Hematopoietic multipotent progenitor cell (in vitro differentiated cells): ENCODE measurements around the gene E2F3. TPM values are rescaled to one million over a fixed set of nuclear protein-coding genes. Genes with fewer than 3 reads are reported as not detected.
A peak's percentile ranks its signal among the peaks of the same experiment; 100 is the strongest.

Experiments used
- DNase-seq, 3 donors: peaks; one replicate each; pipeline ENCODE4 v3.0.0-alpha.2; 2011 to 2015; ENCODE audit warnings: low read depth in 2 of 3, low spot score in 2 of 3
- total RNA-seq: library from RNA; depleted of rRNA; stranded (reverse); fragments of >200 nt; gene quantifications from one replicate; pipeline ENCODE4 v1.2.3, GENCODE V29; 2012

E2F3 gene
- total RNA-seq = 5.4 TPM

DNA sequence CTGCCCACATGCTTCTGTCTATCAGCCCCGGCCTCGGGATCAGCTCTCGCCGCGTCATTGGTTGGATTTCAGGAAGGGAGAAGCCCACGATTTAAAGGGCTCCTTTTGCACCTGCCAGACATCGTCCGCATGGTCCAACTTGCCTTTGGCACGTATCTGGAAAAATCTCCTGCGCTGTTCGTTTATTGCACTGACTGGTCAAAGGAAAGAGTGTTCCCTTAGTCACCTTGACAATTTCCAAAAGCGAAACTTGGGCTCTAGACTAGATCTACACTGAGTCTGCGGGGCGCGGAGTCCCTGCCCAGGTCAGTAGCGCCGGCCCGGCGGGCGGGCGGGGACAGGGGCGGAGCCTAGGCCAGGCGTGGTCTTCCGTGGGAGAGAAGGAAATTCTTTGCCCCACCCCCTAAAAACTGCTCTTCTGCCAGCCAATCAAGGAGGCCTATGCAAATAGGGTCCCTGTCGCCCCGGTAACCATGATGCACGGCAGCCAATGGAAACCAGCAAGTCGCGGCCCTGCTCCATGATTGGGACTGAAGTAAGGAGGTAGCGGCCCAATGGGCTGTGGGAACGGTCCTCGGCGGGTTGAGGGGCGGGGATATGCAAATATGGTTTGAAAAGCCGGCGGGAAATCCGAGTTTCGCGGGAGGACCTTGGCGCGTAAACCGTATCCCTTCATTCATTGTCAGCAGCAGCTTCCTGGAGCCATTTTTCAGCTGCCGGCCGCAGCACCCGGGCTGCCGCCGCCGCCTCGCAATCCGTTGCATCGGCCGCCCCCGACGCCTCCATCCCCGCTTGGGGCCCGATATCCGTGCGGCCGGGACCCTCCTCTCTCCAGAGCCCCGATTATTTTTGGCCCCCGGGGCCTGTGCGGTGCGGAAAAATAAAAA is at the start of gene E2F3:
Gene E2F3 (plus strand): TSS at position 675 of the 887 bp plus-strand sequence. CDS start 354 bp downstream, outside the sequence.
- peak; percentile 89 to 100 (median 100) for DNase-seq

DNA sequence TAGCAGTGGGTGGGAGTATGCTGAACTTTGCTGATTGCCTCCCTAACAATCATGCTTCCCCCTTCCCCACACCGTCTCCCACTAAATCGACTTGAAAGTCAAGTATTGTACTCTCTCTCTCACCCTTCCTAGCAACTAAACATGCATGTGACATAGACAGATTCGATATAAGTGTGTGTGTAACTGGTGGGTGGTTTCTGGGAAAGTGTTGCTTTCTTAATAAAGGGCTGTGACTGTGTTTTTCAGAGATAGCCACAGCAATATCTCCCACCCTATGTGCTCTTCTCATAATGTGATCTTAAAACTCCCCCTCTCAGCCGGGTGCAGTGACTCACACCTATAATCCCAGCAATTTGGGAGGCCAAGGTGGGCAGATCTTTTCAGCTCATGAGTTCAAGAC is 49.3 kb upstream of the E2F3 start:
- DNase-seq = no peak

DNA sequence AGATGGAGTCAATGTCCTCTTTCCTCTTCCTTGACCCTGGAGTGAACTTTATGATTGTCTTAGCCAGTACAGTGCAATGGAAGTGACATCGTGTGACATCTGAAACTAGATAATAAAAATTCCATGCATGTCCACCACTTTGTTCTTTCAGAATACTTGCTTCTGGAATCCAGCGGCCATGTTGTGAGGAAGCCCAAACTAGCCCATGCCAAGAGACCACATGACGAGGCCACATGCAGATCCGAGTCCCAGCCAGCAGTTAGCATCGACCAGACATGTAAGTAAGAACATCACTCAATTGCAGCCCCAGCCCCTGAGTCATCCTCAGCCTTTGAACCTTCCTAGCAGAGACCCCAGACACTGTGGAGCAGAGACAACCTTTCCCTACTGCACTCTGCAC is 48.5 kb upstream of the E2F3 start:
- DNase-seq = no peak

DNA sequence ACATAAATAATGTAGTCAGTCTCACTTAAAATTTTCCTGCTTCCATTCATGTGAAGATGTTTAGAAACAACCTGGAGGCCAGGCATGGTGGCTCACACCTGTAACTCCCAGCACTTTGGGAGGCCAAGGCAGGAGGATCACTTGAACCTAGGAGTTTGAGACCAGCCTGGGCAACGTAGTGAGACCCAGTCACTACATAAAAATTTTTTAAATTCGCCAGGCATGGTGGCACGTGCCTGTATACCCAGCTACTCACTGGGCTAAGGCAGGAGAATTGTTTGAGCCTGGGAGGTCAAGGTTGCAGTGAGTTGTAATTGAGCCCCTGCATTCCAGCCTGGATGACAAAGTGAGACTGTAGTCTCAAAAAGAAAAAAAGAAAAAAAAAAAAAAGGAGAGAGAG is 47.3 kb upstream of the E2F3 start:
- no peak for DNase-seq

DNA sequence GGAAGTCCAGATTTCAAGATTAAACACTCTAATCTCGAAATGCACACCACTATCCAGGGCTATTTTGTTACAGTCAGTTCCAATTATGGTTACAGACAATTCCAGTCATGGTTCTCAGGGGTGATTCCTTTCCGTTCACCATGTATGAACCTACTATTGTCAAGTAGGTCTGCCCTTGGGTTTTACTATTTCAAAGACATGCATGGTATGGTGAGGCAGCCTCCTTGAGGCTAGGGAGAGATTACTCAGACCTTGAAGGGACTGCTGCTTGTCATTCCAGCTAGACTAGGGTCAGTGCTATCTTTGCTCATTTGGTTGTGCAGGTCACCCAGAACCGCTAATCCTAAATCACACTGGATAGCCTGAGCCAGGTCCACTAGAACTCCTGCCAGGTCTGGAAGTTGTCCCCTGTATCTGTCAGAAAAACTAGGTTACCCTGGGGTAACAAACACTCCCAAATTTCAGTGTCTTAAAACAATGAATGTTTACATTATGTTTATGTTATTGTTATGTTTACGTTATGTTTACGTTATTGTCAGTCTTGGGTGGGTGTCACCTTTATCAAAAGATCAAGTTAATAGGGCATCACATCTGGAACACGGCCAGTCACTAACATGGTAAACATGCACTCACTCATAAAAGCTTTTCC is 41.1 kb upstream of the E2F3 start:
- no peak for DNase-seq

DNA sequence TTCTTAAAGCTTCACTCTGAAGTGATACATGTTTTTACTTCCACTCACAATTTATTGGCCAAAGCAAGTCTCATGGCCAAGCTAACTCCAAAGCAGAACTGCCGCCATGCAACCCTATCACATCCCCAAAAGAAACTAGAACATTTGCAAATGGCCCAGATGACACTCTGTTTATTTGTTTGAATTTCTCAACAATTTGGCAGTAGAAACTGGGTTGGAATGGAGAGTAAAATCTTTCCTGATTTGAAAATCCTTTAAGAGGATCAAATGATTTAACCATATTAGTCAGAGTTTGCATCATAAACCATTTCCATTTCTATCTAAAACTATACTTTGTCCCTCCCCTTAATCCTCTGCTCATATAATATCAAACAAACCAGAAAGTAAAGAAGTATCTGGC is 39.1 kb upstream of the E2F3 start:
- DNase-seq = no peak

DNA sequence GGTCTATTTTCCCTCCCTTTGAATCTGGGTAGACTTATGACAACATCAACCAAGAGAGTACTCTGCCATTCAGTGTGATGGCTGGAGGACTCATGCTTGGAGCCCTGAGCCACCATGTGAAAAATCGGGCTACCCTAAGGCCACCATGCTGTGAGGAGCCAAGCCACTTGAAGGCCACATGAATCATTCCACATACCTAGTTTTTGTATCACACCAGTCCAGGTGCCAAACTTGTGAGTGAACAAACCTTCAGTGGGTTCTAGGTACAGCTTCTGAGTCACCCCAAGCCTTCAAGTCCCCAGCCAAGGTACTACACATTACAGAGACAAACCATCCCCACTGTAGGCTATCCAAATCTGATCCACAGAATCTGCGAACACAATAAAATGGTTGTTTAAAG is 37.4 kb upstream of the E2F3 start:
- DNase-seq = no peak

DNA sequence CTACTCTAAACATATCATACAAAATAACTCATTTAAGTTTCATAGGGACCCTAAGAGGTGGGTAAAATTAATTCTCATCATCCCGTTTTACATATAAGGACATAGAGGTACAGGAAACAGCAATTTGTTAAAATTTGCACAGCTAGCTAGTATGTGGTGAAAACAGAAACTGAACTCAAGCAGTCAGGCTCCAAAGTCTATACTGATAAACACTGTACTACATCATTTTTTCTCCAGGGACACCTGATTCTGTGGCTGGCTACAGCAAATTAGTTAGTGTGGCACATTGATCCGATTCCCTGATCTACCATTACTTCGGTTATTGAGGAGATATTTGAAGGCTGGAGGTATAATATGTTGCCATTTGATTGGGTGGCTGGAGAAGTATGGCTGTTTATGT is 36.2 kb upstream of the E2F3 start:
- DNase-seq = no peak

DNA sequence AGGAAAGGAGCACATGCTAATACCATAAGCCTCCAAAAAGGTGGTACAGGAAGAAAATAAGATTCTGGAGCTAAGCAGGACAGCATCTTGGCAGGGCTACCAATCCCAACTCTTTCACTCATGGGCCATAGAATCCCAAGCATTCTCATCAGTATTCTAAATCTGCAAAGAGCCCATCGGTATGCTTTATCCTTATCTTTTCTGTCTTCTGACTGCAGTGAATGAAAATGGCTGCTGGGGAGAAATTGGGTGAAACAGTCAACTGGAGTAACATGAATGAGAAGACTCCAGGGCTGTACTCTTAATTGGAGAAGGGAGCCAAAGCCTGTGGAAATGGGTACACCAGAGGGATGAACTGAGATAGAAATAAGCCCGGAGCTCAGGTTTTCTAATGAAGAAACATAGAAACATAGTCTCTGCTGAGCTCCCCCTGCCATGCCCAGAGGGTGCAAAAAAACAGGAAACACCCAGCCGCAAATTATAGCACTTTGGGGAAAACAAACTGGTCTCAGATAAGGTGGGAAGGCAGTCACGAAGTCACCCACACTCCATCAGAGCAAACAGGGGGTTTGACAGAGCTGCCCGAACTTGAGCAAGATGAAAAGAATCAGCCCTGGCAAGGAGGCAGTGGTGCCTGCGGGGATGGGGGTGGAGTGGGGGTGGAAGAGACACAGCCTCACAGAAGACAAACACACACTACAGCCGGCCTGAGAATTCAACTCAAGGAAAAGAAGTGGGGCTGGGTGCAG is 35.4 kb upstream of the E2F3 start:
- peak in 2 of 3 donors; percentile 18 to 59 for DNase-seq

DNA sequence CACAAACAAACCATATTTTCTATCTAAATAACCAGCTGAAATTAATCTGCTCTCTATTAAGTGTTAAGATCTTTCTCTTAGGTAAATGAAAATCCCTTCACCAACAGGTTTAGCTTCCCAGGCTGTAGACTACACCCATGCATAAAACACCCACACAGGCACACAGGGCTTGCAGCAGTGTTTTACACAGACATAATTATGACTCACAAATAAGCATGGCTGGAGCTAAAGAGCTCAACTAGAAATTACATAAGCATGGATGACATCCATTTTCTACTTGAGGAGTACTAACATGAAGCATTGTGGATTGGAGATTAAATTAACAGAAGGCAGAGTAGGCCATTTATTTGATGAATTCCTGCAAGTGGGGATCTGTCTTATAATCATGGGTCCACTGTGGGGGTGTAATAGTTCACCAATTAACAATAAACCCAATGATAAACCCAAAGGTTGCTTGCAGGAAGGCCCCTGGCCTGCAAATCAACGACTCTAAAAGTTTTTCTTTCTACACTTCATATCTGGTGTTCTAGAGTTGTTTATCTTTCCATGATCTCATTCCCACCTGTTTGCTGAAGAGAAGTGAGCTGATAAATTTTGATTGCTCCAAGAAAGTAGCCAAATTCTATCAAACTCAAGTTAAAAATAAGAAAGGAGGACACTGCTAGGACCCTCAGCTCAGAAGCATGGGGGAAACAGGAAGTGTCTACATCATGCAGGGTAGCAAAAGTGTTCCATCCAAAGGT is 33.8 kb upstream of the E2F3 start:
- DNase-seq = no peak

DNA sequence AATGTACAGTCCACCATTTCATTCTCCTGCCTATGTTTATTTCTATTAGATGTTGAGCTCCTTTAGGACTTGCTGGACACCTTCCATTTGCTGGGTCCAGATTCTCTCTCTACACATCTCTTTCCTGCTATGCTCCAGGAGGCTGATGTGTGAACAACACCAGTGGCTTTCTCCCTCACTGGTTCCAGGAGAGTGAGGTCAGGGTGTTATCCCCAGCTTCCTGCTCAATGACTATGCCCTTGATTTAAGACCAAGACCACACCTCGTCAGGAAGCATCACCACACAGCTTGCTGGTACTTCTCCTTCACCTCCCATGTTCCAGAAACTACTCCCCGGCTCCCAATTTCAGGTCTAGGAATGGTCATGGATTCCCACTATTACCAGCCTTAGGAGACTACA is 31.3 kb upstream of the E2F3 start:
- DNase-seq = no peak

DNA sequence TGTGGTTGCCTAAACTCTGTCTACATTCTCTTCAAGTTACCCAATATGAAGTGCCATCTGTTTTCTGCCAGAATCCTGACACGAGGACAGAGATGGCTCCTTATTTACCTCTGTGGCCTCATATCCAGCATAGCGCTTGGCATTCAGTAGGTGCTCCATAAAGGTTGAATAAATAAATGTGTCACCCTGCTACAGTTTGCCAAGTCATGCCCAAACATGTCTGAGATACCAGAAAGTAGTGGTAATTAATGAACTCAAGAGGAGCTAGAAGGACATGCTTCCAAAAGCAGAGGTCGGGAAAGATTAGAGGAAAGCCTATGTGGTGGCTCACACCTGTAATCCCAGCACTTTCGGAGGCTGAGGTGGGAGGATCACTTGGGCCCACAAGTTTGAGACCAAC is 30.9 kb upstream of the E2F3 start:
- DNase-seq = no peak

DNA sequence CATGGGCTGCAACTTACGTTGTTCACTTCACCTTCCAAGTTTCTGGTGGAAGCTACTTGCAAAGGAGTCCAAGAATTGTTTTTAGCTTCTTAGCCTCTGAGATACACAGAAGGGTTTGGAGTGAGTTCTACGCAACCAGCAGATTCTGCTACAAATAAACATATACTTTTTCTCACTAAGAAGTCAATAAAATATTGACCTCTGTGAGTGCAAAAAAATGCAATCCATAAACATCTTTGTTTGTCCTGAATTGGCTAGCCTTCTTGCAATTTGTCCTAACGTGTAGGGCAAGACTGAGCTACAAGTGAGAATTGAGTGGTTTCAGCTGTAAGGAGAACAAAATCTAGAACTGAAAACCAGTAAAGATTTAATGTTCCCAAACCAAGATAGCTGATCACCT is 26.2 kb upstream of the E2F3 start:
- no peak for DNase-seq

DNA sequence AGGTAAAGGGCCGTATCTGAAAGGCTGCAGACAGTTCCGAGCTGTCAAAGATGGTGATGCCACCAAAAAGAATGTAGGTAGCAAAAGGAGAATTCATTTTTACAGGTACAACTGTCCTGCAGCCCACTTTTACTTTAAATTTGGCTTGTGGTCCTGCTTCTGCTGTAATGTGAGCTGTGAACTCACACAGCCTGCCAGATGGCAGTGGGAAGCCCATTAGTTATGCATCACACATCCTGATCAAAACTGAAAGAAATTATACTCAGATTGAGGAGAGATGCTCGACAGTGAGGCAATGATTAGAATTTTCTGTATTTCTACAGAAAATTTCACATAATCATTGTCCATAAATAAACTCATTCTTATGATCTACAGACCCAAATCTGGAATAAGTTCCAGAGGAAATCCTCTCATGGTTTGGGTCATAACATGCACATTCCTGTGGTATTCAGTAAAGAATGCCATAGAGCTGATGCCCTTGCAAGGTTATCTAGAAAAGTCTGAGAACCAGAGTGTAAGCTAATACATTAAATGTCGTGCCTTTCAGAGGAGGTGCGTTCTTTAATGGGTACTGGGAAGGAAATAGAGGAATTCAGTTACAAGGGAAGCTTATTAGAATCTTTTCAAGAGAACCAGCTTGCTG is 23.9 kb upstream of the E2F3 start:
- no peak for DNase-seq

DNA sequence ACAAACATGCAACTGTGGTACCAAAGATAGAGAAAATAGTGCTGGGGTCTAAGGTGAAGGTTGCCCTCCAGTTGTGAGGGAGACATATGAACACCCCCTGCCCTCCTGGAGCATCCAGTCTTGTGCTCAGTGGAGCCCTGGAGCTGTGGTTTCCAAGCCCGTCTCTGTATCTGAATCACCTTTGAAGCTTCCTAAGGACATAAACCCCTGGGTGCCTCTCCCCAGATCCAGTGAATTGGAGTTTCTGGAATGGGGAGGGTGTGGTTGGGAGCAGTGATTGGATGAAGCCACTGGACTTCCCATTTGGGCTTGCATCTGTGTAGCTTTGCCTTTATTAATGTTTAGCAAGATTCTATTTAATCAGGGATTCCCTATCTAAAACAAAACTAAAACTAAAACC is 22.4 kb upstream of the E2F3 start:
- DNase-seq = no peak

DNA sequence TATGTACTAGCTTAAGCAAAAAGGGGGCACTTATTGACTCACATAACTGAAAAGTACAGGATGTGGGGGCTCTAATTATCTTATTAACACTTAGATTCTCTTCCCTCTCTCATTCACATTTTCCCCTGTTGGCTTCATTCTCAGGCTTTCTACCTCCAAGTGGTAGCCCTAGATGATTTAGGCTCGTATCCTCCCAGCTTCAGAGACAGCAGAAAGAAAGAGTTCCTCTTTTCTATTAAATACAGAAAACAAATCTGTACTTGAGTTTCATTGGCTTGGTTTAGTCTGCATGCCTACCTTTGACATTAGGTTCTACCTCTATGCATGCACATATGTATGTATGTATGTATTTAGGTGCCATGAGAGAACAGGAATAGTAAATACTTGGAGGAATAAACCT is 15.5 kb upstream of the E2F3 start:
- DNase-seq = no peak

DNA sequence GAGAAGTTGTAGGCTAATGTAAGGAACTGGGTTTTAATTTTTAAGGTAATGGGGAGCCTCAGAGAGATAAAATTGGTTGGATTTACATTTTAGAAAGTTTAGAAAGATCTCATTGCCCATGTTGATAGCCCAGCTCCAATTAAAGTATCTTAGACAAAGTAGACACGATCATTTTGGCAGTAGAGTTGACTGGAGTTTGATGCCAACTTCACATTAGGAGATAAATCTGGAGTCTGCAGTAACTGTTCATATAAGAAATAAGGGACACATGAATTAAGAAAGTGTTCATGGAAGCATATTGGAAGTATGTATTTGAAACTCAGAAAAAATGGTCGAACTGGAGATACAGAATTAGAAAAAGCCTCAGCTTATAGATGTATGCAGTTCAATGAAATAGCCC is 12.6 kb upstream of the E2F3 start:
- DNase-seq = no peak

DNA sequence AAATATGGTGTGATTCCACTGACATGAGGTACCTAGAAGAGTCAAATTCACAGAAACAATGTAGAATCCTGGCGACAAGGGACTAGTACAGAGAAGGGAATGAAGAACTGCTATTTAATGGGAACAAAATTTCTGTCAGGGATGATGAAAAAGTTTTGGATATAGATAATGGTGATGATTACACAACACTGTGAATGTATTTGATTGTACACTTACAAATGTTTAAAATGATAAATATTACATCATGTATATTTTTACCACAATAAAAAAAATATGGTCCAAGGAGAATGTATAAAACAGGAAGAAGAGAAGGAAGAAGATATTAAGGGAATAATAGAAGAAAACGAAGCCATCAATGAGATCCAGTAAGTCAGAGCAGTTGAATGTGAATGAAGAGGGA is 8.4 kb upstream of the E2F3 start:
- no peak for DNase-seq

DNA sequence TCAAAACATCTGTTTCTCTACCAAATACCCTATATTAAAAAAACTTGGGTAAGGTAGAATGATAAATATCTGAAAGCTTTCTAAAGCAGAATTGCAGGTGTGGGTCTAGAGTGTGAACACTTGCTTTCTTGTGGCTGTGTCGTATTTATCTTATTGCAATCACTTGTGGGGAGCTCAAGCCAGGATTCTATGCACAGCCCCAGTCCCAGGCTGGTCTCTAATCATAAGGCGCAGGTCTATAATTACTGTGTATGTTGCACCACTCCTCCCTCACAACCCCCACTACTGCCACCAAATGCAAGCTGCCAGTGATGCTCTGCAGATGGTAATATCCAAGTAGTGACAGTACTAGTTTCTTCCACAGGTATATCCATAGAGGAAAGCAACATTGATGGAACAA is 2.2 kb upstream of the E2F3 start:
- no peak for DNase-seq

DNA sequence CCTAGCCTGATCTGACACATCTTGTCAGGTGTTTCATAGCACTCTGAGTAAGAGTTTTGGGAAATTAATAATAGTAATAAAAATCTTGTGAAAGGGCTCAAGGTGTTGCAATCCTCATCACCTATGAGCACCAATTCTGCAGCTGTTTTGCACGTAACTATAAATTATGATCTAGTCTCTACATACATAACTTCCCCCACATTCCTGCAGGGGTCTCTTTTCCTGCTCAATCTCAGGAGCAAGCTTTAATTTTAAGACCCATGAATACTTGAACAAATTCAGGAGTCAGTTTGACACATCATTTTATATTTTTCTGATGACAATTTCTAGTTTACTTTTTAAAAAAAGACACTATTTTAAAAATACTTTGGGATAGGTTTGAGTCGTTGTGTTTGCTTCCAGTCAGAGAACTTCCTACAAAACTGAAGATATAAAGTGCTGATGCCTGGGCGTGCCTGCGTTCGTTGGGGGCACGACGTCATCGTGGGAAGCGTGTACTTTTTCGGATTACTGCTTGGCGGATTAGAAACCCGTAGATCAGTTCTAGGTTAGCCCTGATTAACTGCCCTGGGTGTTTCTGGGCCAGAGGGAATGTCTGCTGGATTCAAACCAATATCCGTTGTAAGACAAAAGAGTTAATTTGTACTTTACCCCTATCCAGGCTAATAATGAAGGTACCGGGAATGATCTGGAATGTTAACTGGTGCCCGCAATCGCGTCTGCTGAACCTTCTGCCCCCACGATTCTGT is 1.0 kb upstream of the E2F3 start:
- peak in 2 of 3 donors; percentile 57 to 79 for DNase-seq
